SU-DHL-6 (cell line): ENCODE data around the gene SLC1A5.
"Not testable (repeated sequence)": the region's sequence is repeated elsewhere in the genome, so short reads cannot be mapped to it uniquely, and the experiment has no call there.

Experiments used
- H2AFZ ChIP-seq: fragments of 200-600 bp; sonication (generic); 2 replicates; pipeline ENCODE4 v1.6.1; 2014; ENCODE audit warnings: low read depth, mild to moderate bottlenecking, moderate library complexity, mixed read lengths, antibody characterized with exemption, low read length; ENCODE audit not compliant: severe bottlenecking
- H3F3A ChIP-seq: fragments of 200-600 bp; shearing (Covaris generic); 2 replicates; pipeline ENCODE4 v1.6.0; 2016; ENCODE audit warnings: antibody characterized with exemption, mild to moderate bottlenecking; ENCODE audit not compliant: insufficient read depth
- H3K27ac ChIP-seq: fragments of 200-600 bp; sonication (generic); 2 replicates; pipeline ENCODE4 v1.5.1; 2016; ENCODE audit warnings: low read depth, mild to moderate bottlenecking, low read length, moderate library complexity, mixed read lengths
- H3K27me3 ChIP-seq: fragments of 200-600 bp; sonication (generic), shearing (Covaris generic); 2 replicates; pipeline ENCODE4 v1.6.0; 2014; ENCODE audit warnings: mild to moderate bottlenecking, low read length
- H3K36me3 ChIP-seq: fragments of 200-600 bp; sonication (generic); 2 replicates; pipeline ENCODE4 v1.6.1; 2014; ENCODE audit warnings: mild to moderate bottlenecking, low read length, mixed read lengths
- H3K4me2 ChIP-seq: fragments of 300-600, 200-600 bp; shearing (Covaris generic), sonication (generic); 2 replicates; pipeline ENCODE4 v1.6.0; 2014; ENCODE audit warnings: low read length, low read depth, mild to moderate bottlenecking; ENCODE audit not compliant: poor library complexity, severe bottlenecking
- H3K4me3 ChIP-seq: fragments of 200-600 bp; sonication (generic); 2 replicates; pipeline ENCODE4 v1.5.1; 2014; ENCODE audit warnings: antibody characterized with exemption, low read length, mild to moderate bottlenecking, mixed read lengths; ENCODE audit not compliant: insufficient read depth, poor library complexity, severe bottlenecking
- H3K79me2 ChIP-seq: fragments of 200-600 bp; sonication (generic); 2 replicates; pipeline ENCODE4 v1.6.1; 2014; ENCODE audit warnings: mild to moderate bottlenecking, low read length, moderate library complexity; ENCODE audit not compliant: insufficient read depth
- H3K9ac ChIP-seq: fragments of 200-600 bp; sonication (generic); 2 replicates; pipeline ENCODE4 v1.7.0; 2014; ENCODE audit warnings: mild to moderate bottlenecking, low read length
- H3K9me2 ChIP-seq: fragments of 200-600 bp; sonication (generic); replicated peaks from 2 replicates; pipeline ENCODE4 v1.6.1; 2014; ENCODE audit warnings: low read length; ENCODE audit not compliant: insufficient read depth
- H3K9me3 ChIP-seq: fragments of 200-600 bp; sonication (generic); 2 replicates; pipeline ENCODE4 v1.6.1; 2014; ENCODE audit warnings: low read length, mixed read lengths; ENCODE audit not compliant: insufficient read depth
- H4K20me1 ChIP-seq: fragments of 200-600 bp; sonication (generic); 2 replicates; pipeline ENCODE4 v1.6.1; 2014; ENCODE audit warnings: low read depth, mild to moderate bottlenecking, antibody characterized with exemption, low read length, moderate library complexity, mixed read lengths
- CTCF ChIP-seq: fragments of 200-600 bp; sonication (generic); IDR thresholded peaks from one replicate; pipeline ENCODE4 v1.5.1; 2017; ENCODE audit warnings: antibody characterized with exemption, mild to moderate bottlenecking, low read length, moderate library complexity; ENCODE audit not compliant: insufficient read depth, poor library complexity, severe bottlenecking
- EZH2phosphoT487 ChIP-seq: fragments of 200-600 bp; sonication (generic), shearing (Covaris generic); conservative IDR thresholded peaks from 2 replicates; pipeline ENCODE4 v1.6.1; 2018; ENCODE audit warnings: mild to moderate bottlenecking, antibody characterized with exemption, low read length, moderate library complexity, mixed read lengths

The SLC1A5 gene

GRCh38 chr19:46782355-46783019, 5.9 kb downstream of the SLC1A5 start:
- TF ChIP-seq EZH2phosphoT487: no peak
- no peak for TF ChIP-seq CTCF
- H3K27me3 ChIP-seq: no peaks in the 10 kb centered on the region
- H3K9ac ChIP-seq: no peak overlapping the region
- no peak overlapping the region for H3K4me2 ChIP-seq
- H3K4me3 ChIP-seq: no peak overlapping the region
- no peak overlapping the region for H3K27ac ChIP-seq
- no peaks in the 10 kb centered on the region for H3K9me2 ChIP-seq
- H4K20me1 ChIP-seq: peaks cover 3% of the 10 kb centered on the region; the same call in 1 of the 2 replicates
- H2AFZ ChIP-seq: no peak overlapping the region
- H3K36me3 ChIP-seq: peaks cover 14% of the 10 kb centered on the region
- no peaks in the 10 kb centered on the region for H3K9me3 ChIP-seq
- H3K79me2 ChIP-seq: peaks cover 53% of the 10 kb centered on the region
- H3F3A ChIP-seq: peaks cover 24% of the 10 kb centered on the region

- H4K20me1 ChIP-seq, H3K27ac ChIP-seq, H3K9ac ChIP-seq, H3K9me2 ChIP-seq, H3K79me2 ChIP-seq, H3K4me3 ChIP-seq, H3K4me2 ChIP-seq, H3K9me3 ChIP-seq, H2AFZ ChIP-seq, H3F3A ChIP-seq, H3K27me3 ChIP-seq: not testable (repeated sequence)
- H3K36me3 ChIP-seq: peaks cover 15% of the 10 kb centered on the region; the same call in 1 of the 2 replicates
Observed at GRCh38 chr19:46777956-46778645, 10.3 kb downstream of the SLC1A5 start.

GRCh38 chr19:46776927-46777911, 11.2 kb downstream of the SLC1A5 start:
- no peak overlapping the region for H3K27ac ChIP-seq
- H3K36me3 ChIP-seq: peaks cover 15% of the 10 kb centered on the region; the same call in 1 of the 2 replicates
- H4K20me1 ChIP-seq: 0 out of 2 replicates have a peak, but pooled peaks cover 3% of the 10 kb centered on the region
- H3K79me2 ChIP-seq: 0 out of 2 replicates have a peak, but pooled peaks cover under 1% of the 10 kb centered on the region
- H3K9me3 ChIP-seq: no peaks in the 10 kb centered on the region
- H3K9ac ChIP-seq: no peak overlapping the region
- H3K9me2 ChIP-seq: no peaks in the 10 kb centered on the region
- no peak overlapping the region for H2AFZ ChIP-seq
- no peak for TF ChIP-seq EZH2phosphoT487
- no peak for TF ChIP-seq CTCF
- H3K27me3 ChIP-seq: no peaks in the 10 kb centered on the region
- H3K4me3 ChIP-seq: no peak overlapping the region
- no peak overlapping the region for H3K4me2 ChIP-seq
- H3F3A ChIP-seq: peaks cover 7% of the 10 kb centered on the region
